Stimulated activated CD4-positive, alpha-beta T cell treated with anti-CD3 and anti-CD28 coated beads, Interleukin-4, amount 100 ng/mL, for 48 hours (primary cell): ENCODE data around the gene ZNF98.

Experiments used
- DNase-seq, 2 donors: peaks; one replicate each; pipeline ENCODE4 v3.0.0-alpha.2; 2020; ENCODE audit warnings: low read depth in 2 of 2

The ZNF98 gene

GRCh38 chr19:22422211-22422610 is at the start of gene ZNF98:
ZNF98 (minus strand) TSS chr19:22422346; CDS start chr19:22422224, 122 bp downstream.
- DNase-seq, result no peak

GRCh38 chr19:22446605-22447004 is 24.5 kb upstream of the ZNF98 start:
- no peak for DNase-seq

GRCh38 chr19:22438011-22438410 is 15.9 kb upstream of the ZNF98 start:
- DNase-seq, result no peak

- no peak for DNase-seq
These were observed 6.1 kb upstream of the ZNF98 start for GRCh38 chr19:22427960-22428913.

GRCh38 chr19:22427547-22427946 is 5.4 kb upstream of the ZNF98 start:
- no peak for DNase-seq

- no peak for DNase-seq
These were observed 4.8 kb upstream of the ZNF98 start for GRCh38 chr19:22426901-22427300.

- DNase-seq, result no peak
These were observed 349 bp downstream of the ZNF98 start for GRCh38 chr19:22421797-22422196.

- no peak for DNase-seq
These were observed 67.5 kb downstream of the ZNF98 start for GRCh38 chr19:22354665-22355064.
